WTC11 (cell line): ENCODE results near the gene FOXJ1. TPM values are rescaled to one million over a fixed set of nuclear protein-coding genes. Genes with fewer than 3 reads are reported as not detected.

ENCODE experiments used
- ATAC-seq: fragments of 200-7000 bp; cut with Tn5 transposase; 2 replicates; pipeline ENCODE4 v1.10.0; 2021; ENCODE audit warnings: mild to moderate bottlenecking, moderate library complexity
- CTCF ChIA-PET: fragments of 300-600 bp; sonication (Branson Sonifier 250); formaldehyde crosslinking; loops from one replicate; lab custom pipeline; 2021; ENCODE audit warnings: antibody characterized with exemption; lab: Charles Lee
- POLR2A ChIA-PET: fragments of 350-600 bp; sonication (Branson Sonifier 250); formaldehyde crosslinking; loops from one replicate; lab custom pipeline; 2021; ENCODE audit warnings: antibody characterized with exemption; lab: Charles Lee
- DNase-seq: peaks from one replicate; pipeline ENCODE4 v3.0.0; 2021; ENCODE audit warnings: low spot score
- H3K27ac Mint-ChIP-seq: 2 replicates; pipeline ENCODE4 v1.8.0; 2021; ENCODE audit warnings: mixed read lengths
- H3K27me3 Mint-ChIP-seq: 2 replicates; pipeline ENCODE4 v1.8.0; 2021; ENCODE audit warnings: low read depth, mild to moderate bottlenecking, moderate library complexity, mixed read lengths
- H3K36me3 Mint-ChIP-seq: 2 replicates; pipeline ENCODE4 v1.8.0; 2021; ENCODE audit warnings: mixed read lengths
- H3K4me1 Mint-ChIP-seq: 2 replicates; pipeline ENCODE4 v1.8.0; 2022; ENCODE audit warnings: mixed read lengths
- H3K4me3 Mint-ChIP-seq: 2 replicates; pipeline ENCODE4 v1.8.0; 2021; ENCODE audit warnings: mild to moderate bottlenecking, moderate library complexity, mixed read lengths
- H3K9me3 Mint-ChIP-seq: 2 replicates; pipeline ENCODE4 v1.8.0; 2021; ENCODE audit warnings: mixed read lengths
- ARID4B ChIP-seq: sonication (generic); formaldehyde crosslinking; IDR thresholded peaks from 2 replicates; pipeline ENCODE4 v1.8.0; 2023; ENCODE audit warnings: missing genetic modification reagents, mild to moderate bottlenecking, borderline replicate concordance
- CTCF ChIP-seq: fragments of 200-600 bp; IDR thresholded peaks from 2 replicates; pipeline ENCODE4 v1.8.0; 2022; ENCODE audit warnings: antibody characterized with exemption
- ETV6 ChIP-seq: sonication (generic); formaldehyde crosslinking; IDR thresholded peaks from 2 replicates; pipeline ENCODE4 v1.8.1; 2022; ENCODE audit warnings: mild to moderate bottlenecking, missing genetic modification reagents
- FOXP4 ChIP-seq: sonication (generic); formaldehyde crosslinking; IDR thresholded peaks from 2 replicates; pipeline ENCODE4 v1.8.0; 2022; ENCODE audit warnings: mild to moderate bottlenecking, missing genetic modification reagents
- GTF2I ChIP-seq: fragments of 250-450 bp; sonication (Bioruptor Pico); conservative IDR thresholded peaks from 2 replicates; pipeline ENCODE4 v1.4.0; 2021; ENCODE audit warnings: mild to moderate bottlenecking
- IRF1 ChIP-seq: sonication (generic); formaldehyde crosslinking; IDR thresholded peaks from 2 replicates; pipeline ENCODE4 v1.8.0; 2023; ENCODE audit warnings: missing genetic modification reagents
- JAZF1 ChIP-seq: fragments of 250-450 bp; sonication (Bioruptor Pico); IDR thresholded peaks from 2 replicates; pipeline ENCODE4 v1.9.0; 2021; ENCODE audit warnings: moderate library complexity, mild to moderate bottlenecking, inconsistent platforms
- MAX ChIP-seq: sonication (generic); formaldehyde crosslinking; IDR thresholded peaks from 2 replicates; pipeline ENCODE4 v1.8.0; 2022; ENCODE audit warnings: mild to moderate bottlenecking, missing genetic modification reagents
- MLX ChIP-seq: sonication (generic); formaldehyde crosslinking; IDR thresholded peaks from 2 replicates; pipeline ENCODE4 v1.8.1; 2023; ENCODE audit warnings: mild to moderate bottlenecking, missing genetic modification reagents, moderate library complexity
- MXD4 ChIP-seq: fragments of 250-450 bp; sonication (Bioruptor Pico); IDR thresholded peaks from 2 replicates; pipeline ENCODE4 v1.8.0; 2021; ENCODE audit warnings: mild to moderate bottlenecking, moderate library complexity, borderline replicate concordance
- NFYB ChIP-seq: sonication (generic); formaldehyde crosslinking; conservative IDR thresholded peaks from 2 replicates; pipeline ENCODE4 v1.8.0; 2022; ENCODE audit warnings: low read depth, missing genetic modification reagents
- NR2C2 ChIP-seq: sonication (generic); formaldehyde crosslinking; IDR thresholded peaks from 2 replicates; pipeline ENCODE4 v1.8.0; 2022; ENCODE audit warnings: mild to moderate bottlenecking, missing genetic modification reagents
- PREB ChIP-seq: sonication (generic); formaldehyde crosslinking; IDR thresholded peaks from 2 replicates; pipeline ENCODE4 v1.8.1; 2022; ENCODE audit warnings: mild to moderate bottlenecking, missing genetic modification reagents, moderate library complexity, borderline replicate concordance
- ZNF232 ChIP-seq: sonication (generic); formaldehyde crosslinking; IDR thresholded peaks from 2 replicates; pipeline ENCODE4 v1.8.0; 2022; ENCODE audit warnings: mild to moderate bottlenecking, missing genetic modification reagents
- ZNF396 ChIP-seq: fragments of 250-450 bp; sonication (Bioruptor Pico); IDR thresholded peaks from 2 replicates; pipeline ENCODE4 v1.8.0; 2021; ENCODE audit warnings: mild to moderate bottlenecking, moderate library complexity, borderline replicate concordance
- ZSCAN18 ChIP-seq: fragments of 250-450 bp; sonication (Bioruptor Pico); IDR thresholded peaks from 2 replicates; pipeline ENCODE4 v2.1.2; 2022; ENCODE audit warnings: mild to moderate bottlenecking, moderate library complexity
- total RNA-seq: library from RNA; stranded (reverse); gene quantifications from 3 replicates; pipeline ENCODE4 v1.2.3, GENCODE V29; 2021

Gene FOXJ1
- total RNA-seq, 1 experiment from 2014 or later, result 11.8 TPM

GRCh38 chr17:76125922-76126321 is 15.1 kb downstream of the FOXJ1 start (continued):
- TF ChIP-seq FOXP4 (CRISPR knock-in tag) (no peak), ZNF232 (CRISPR knock-in tag) (no peak), ZSCAN18 (CRISPR knock-in tag) (no peak), MXD4 (CRISPR knock-in tag) (no peak), JAZF1 (no peak), MAX (CRISPR knock-in tag) (no peak), NFYB (CRISPR knock-in tag) (no peak), MLX (no peak), ZNF396 (CRISPR knock-in tag) (no peak), IRF1 (CRISPR knock-in tag) (no peak), GTF2I (CRISPR knock-in tag) (no peak), ARID4B (CRISPR knock-in tag) (no peak), NR2C2 (no peak)

GRCh38 chr17:76125391-76125675 is 15.7 kb downstream of the FOXJ1 start:
- H3K4me1 Mint-ChIP-seq, result peaks cover 32% of the 10 kb centered on the region
- ATAC-seq (no peak), DNase-seq (no peak)
- no peaks in the 10 kb centered on the region for H3K36me3 Mint-ChIP-seq
- TF ChIP-seq CTCF (peak; percentile 3; the same call in 1 of the 2 replicates), PREB (no peak), ETV6 (CRISPR knock-in tag) (no peak)
- H3K27me3 Mint-ChIP-seq, result peaks cover 7% of the 10 kb centered on the region
- H3K9me3 Mint-ChIP-seq, result no peaks in the 10 kb centered on the region
- H3K4me3 Mint-ChIP-seq, result no peak overlapping the region
- no peak overlapping the region for H3K27ac Mint-ChIP-seq
- ChIA-PET CTCF (interaction anchor here (0.6 to 10.4 kb wide), 33 partner anchors 9 to 844 kb away, joined by 3 to 176 read pairs (median 4); partner anchors contain the start of genes CDK3, FOXJ1, GALR2 and RNF157), POLR2A (interaction anchor here (0.6 to 1.0 kb wide), 3 partner anchors 11 to 18 kb away, joined by 3 to 4 read pairs (median 3); partner anchors contain the start of gene FOXJ1)
